CD8-positive, alpha-beta memory T cell (primary cell): Measurements from ENCODE around the gene PPFIA1. TPM values are rescaled to one million over a fixed set of nuclear protein-coding genes. Genes with fewer than 3 reads are reported as not detected.
"Not testable (repeated sequence)": the region's sequence is repeated elsewhere in the genome, so short reads cannot be mapped to it uniquely, and the experiment has no call there.

ENCODE experiments used
- CTCF ChIA-PET: fragments of 350-600 bp; sonication (Branson Sonifier 250); formaldehyde crosslinking; loops from one replicate; lab custom pipeline; 2021; ENCODE audit warnings: antibody characterized with exemption; lab: Charles Lee
- POLR2A ChIA-PET: fragments of 350-600 bp; sonication (Branson Sonifier 250); formaldehyde crosslinking; loops from one replicate; lab custom pipeline; 2021; ENCODE audit warnings: antibody characterized with exemption; lab: Charles Lee
- DNase-seq, 5 donors: peaks; one replicate each; pipeline versions ENCODE4 v3.0.0 to v3.0.0-alpha.2; 2020 to 2022; ENCODE audit warnings: mixed read lengths in 1 of 5
- H3K27ac ChIP-seq: one replicate; pipeline ENCODE4 v1.7.0; 2013; ENCODE audit warnings: low read depth, mild to moderate bottlenecking, low read length, moderate library complexity
- H3K27me3 ChIP-seq: 2 replicates; pipeline ENCODE4 v1.7.0; 2013; ENCODE audit warnings: low read length, mild to moderate bottlenecking; ENCODE audit not compliant: insufficient read depth, poor library complexity, severe bottlenecking
- H3K36me3 ChIP-seq: 2 replicates; pipeline ENCODE4 v1.7.0; 2013; ENCODE audit warnings: mild to moderate bottlenecking, low read length, moderate library complexity; ENCODE audit not compliant: insufficient read depth
- H3K4me1 ChIP-seq: 2 replicates; pipeline ENCODE4 v1.7.0; 2013; ENCODE audit warnings: mild to moderate bottlenecking, low read length, moderate library complexity; ENCODE audit not compliant: insufficient read depth
- H3K4me3 ChIP-seq: 2 replicates; pipeline ENCODE4 v1.7.0; 2013; ENCODE audit warnings: mild to moderate bottlenecking, low read length
- H3K9me3 ChIP-seq: 2 replicates; pipeline ENCODE4 v1.7.0; 2013; ENCODE audit warnings: mild to moderate bottlenecking, low read length
- H3K27ac Mint-ChIP-seq, 8 donors: one replicate each; pipeline ENCODE4 v1.8.0; 2020 to 2021; ENCODE audit warnings: mixed read lengths in 8 of 8, mild to moderate bottlenecking in 6 of 8, inconsistent platforms in 3 of 8, moderate library complexity in 3 of 8
- H3K27me3 Mint-ChIP-seq, 2 donors: one replicate each; pipeline ENCODE4 v1.8.0; 2020 to 2021; ENCODE audit warnings: mixed read lengths in 2 of 2, mild to moderate bottlenecking in 1 of 2, moderate library complexity in 1 of 2
- H3K36me3 Mint-ChIP-seq, 3 donors: one replicate each; pipeline ENCODE4 v1.8.0; 2020 to 2021; ENCODE audit warnings: mixed read lengths in 3 of 3, inconsistent platforms in 1 of 3, mild to moderate bottlenecking in 1 of 3
- H3K4me1 Mint-ChIP-seq, 3 donors: one replicate each; pipeline ENCODE4 v1.8.0; 2020 to 2021; ENCODE audit warnings: mixed read lengths in 3 of 3, inconsistent platforms in 1 of 3, mild to moderate bottlenecking in 1 of 3
- H3K4me3 Mint-ChIP-seq, 7 donors: one replicate each; pipeline ENCODE4 v1.8.0; 2020 to 2021; ENCODE audit warnings: mixed read lengths in 7 of 7, mild to moderate bottlenecking in 6 of 7, moderate library complexity in 4 of 7, inconsistent platforms in 2 of 7
- H3K9me3 Mint-ChIP-seq, 5 donors: one replicate each; pipeline ENCODE4 v1.8.0; 2020 to 2022; ENCODE audit warnings: mixed read lengths in 5 of 5, mild to moderate bottlenecking in 3 of 5, moderate library complexity in 2 of 5, inconsistent platforms in 1 of 5
- polyA plus RNA-seq: library from polyadenylated mRNA; unstranded; fragments of 300-500 nt; fragmentation: Illumina TruSeq; gene quantifications from one replicate; pipeline ENCODE4 v1.2.3, GENCODE V29; 2021
- total RNA-seq, 2 experiments: library from RNA; stranded (reverse); gene quantifications; one replicate each; pipeline ENCODE4 v1.2.3, GENCODE V29; 2021

Gene PPFIA1
- total and polyA plus RNA-seq, 3 experiments from 2014 or later: 18.8 to 44.4 (median 39.9) TPM

- H3K4me1 Mint-ChIP-seq: peaks cover 4 to 9% (median 5%) of the 10 kb centered on the region in 3 donors
Measured at GRCh38 chr11:70255477-70256116, 14.9 kb upstream of the PPFIA1 start.

GRCh38 chr11:70259077-70259476, 11.4 kb upstream of the PPFIA1 start:
- H3K9me3 Mint-ChIP-seq, H3K27me3 ChIP-seq, POLR2A ChIA-PET, CTCF ChIA-PET, H3K36me3 ChIP-seq, H3K27ac ChIP-seq, DNase-seq, H3K27ac Mint-ChIP-seq, H3K36me3 Mint-ChIP-seq, H3K4me3 ChIP-seq, H3K4me1 Mint-ChIP-seq, H3K4me3 Mint-ChIP-seq, H3K4me1 ChIP-seq, H3K9me3 ChIP-seq: not testable (repeated sequence)
- peaks cover 9 to 19% of the 10 kb centered on the region in 2 donors for H3K27me3 Mint-ChIP-seq

More at GRCh38 chr11:70255477-70256116, 14.9 kb upstream of the PPFIA1 start:
- Histone ChIP-seq H3K4me3 (no peak overlapping the region), H3K27me3 (no peaks in the 10 kb centered on the region), H3K4me1 (no peaks in the 10 kb centered on the region), H3K36me3 (no peaks in the 10 kb centered on the region), H3K9me3 (no peaks in the 10 kb centered on the region), H3K27ac (no peak overlapping the region)
- peak overlapping the region in 2 of 8 donors; percentile 23 to 29 for H3K27ac Mint-ChIP-seq
- CTCF ChIA-PET: no interaction called here
- no peaks in the 10 kb centered on the region for H3K36me3 Mint-ChIP-seq
- H3K27me3 Mint-ChIP-seq: peaks cover 2 to 13% of the 10 kb centered on the region in 2 donors
- DNase-seq: no peak
- no peaks in the 10 kb centered on the region for H3K9me3 Mint-ChIP-seq
- POLR2A ChIA-PET: no interaction called here
- H3K4me3 Mint-ChIP-seq: no peak overlapping the region

- H3K4me1 ChIP-seq: no peaks in the 10 kb centered on the region
- no peaks in the 10 kb centered on the region for H3K9me3 ChIP-seq
- CTCF ChIA-PET: no interaction called here
- H3K27ac ChIP-seq: no peak overlapping the region
- POLR2A ChIA-PET: no interaction called here
- no peak overlapping the region for H3K4me3 ChIP-seq
- no peaks in the 10 kb centered on the region for H3K9me3 Mint-ChIP-seq
- H3K27me3 ChIP-seq: no peaks in the 10 kb centered on the region
- peaks cover 14 to 21% of the 10 kb centered on the region in 2 donors for H3K27me3 Mint-ChIP-seq
- no peak overlapping the region for H3K27ac Mint-ChIP-seq
- DNase-seq: no peak
- H3K36me3 Mint-ChIP-seq: peaks cover 0 to 5% (median 0%) of the 10 kb centered on the region in 3 donors
- H3K36me3 ChIP-seq: no peaks in the 10 kb centered on the region
- no peaks in the 10 kb centered on the region for H3K4me1 Mint-ChIP-seq
- H3K4me3 Mint-ChIP-seq: no peak overlapping the region
Measured at GRCh38 chr11:70262951-70263350, 7.5 kb upstream of the PPFIA1 start.

DNA sequence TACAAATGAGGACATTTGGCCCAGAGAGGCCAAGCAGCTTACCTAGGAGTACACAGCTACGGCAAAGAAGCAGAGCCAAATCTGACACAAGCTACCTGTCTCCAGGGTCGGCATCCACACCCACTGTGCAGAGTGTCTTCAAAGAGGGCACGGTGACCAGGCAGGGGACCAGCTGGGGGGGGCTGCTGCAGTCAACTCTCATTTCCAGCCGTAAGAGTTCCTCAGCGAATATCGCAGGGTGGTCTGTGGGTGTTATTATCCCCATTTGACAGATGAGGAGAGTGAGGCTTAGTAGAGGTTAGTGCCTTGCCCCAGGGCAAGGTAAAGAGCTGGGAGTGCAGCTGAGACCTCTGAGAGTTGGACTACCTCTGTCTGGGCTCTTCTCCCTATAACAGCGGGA, 7.1 kb upstream of the PPFIA1 start:
- no peaks in the 10 kb centered on the region for H3K4me1 ChIP-seq
- H3K36me3 Mint-ChIP-seq: peaks cover 0 to 5% (median 0%) of the 10 kb centered on the region in 3 donors
- ChIA-PET POLR2A (no interaction called here), CTCF (no interaction called here)
- H3K4me3 Mint-ChIP-seq: no peak overlapping the region
- no peaks in the 10 kb centered on the region for H3K4me1 Mint-ChIP-seq
- no peaks in the 10 kb centered on the region for H3K27me3 ChIP-seq
- no peak overlapping the region for H3K27ac Mint-ChIP-seq
- no peaks in the 10 kb centered on the region for H3K9me3 Mint-ChIP-seq
- DNase-seq: no peak
- H3K36me3 ChIP-seq: no peaks in the 10 kb centered on the region
- H3K27ac ChIP-seq: no peak overlapping the region
- no peak overlapping the region for H3K4me3 ChIP-seq
- H3K9me3 ChIP-seq: no peaks in the 10 kb centered on the region
- peaks cover 14 to 21% of the 10 kb centered on the region in 2 donors for H3K27me3 Mint-ChIP-seq

GRCh38 chr11:70265341-70265740, 5.1 kb upstream of the PPFIA1 start:
- CTCF ChIA-PET: interaction anchor here (0.9 kb wide), 1 partner anchor 69 kb away, joined by 3 read pairs; no protein-coding TSS in a partner anchor
- no peak overlapping the region for H3K27ac ChIP-seq
- Mint-ChIP-seq H3K27me3 (peaks cover 20 to 27% of the 10 kb centered on the region in 2 donors), H3K36me3 (peaks cover 0 to 5% (median 0%) of the 10 kb centered on the region in 3 donors), H3K27ac (peak overlapping the region in 1 of 8 donors; percentile 1), H3K9me3 (no peaks in the 10 kb centered on the region), H3K4me3 (peak overlapping the region in 1 of 7 donors; percentile 10), H3K4me1 (peaks cover 6 to 11% (median 10%) of the 10 kb centered on the region in 3 donors)
- POLR2A ChIA-PET: no interaction called here
- DNase-seq: no peak
- H3K9me3 ChIP-seq: no peaks in the 10 kb centered on the region
- peaks cover 8% of the 10 kb centered on the region for H3K4me1 ChIP-seq
- no peaks in the 10 kb centered on the region for H3K27me3 ChIP-seq
- H3K36me3 ChIP-seq: no peaks in the 10 kb centered on the region
- no peak overlapping the region for H3K4me3 ChIP-seq

DNA sequence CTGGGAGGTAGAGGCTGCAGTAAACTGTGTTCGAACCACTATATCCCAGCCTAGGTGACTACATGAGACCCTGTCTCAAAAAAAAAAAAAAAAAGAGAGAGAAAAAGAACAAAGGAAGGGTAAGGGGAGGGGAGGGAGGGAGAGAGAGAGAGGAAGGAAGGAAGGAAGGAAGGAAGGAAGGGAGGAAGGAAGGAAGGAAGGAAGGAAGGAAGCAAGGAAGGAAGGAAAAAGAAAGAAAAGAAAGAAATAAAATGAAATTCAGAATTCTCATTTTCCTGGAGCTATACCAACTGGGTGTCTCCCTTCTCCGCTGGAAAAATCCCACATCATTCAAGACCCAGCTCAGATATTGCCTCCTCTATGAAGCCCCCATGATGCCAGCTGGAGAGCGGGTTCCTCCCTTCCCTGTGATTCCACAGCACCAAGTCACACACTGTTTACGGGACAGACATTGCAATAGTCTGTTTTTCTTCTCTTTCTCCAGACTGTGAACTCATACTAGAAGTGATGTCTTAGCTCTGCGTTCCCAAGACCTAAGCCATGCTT, 3.0 kb upstream of the PPFIA1 start:
- peak overlapping the region in 2 of 7 donors; percentile 48 to 77 for H3K4me3 Mint-ChIP-seq
- POLR2A ChIA-PET: no interaction called here
- CTCF ChIA-PET: no interaction called here

GRCh38 chr11:70268526-70268925, 2.0 kb upstream of the PPFIA1 start:
- Histone ChIP-seq H3K36me3 (no peaks in the 10 kb centered on the region), H3K27ac (no peak overlapping the region), H3K4me3 (no peak overlapping the region), H3K4me1 (peaks cover 21% of the 10 kb centered on the region), H3K27me3 (no peaks in the 10 kb centered on the region), H3K9me3 (no peaks in the 10 kb centered on the region)
- DNase-seq: no peak
- Mint-ChIP-seq H3K4me1 (peaks cover 20 to 34% (median 33%) of the 10 kb centered on the region in 3 donors), H3K27ac (peak overlapping the region in 1 of 8 donors; percentile 45), H3K4me3 (peak overlapping the region in 4 of 7 donors; percentile 29 to 77 (median 56)), H3K27me3 (peaks cover 18 to 27% of the 10 kb centered on the region in 2 donors), H3K9me3 (no peaks in the 10 kb centered on the region), H3K36me3 (peaks cover 2 to 16% (median 5%) of the 10 kb centered on the region in 3 donors)
- CTCF ChIA-PET: no interaction called here
- POLR2A ChIA-PET: no interaction called here

More for the DNA sequence above, 3.0 kb upstream of the PPFIA1 start:
- Mint-ChIP-seq H3K36me3 (peaks cover 0 to 7% (median 5%) of the 10 kb centered on the region in 3 donors), H3K9me3 (no peaks in the 10 kb centered on the region), H3K27ac (peak overlapping the region in 2 of 8 donors; percentile 19 to 45), H3K27me3 (peaks cover 20 to 27% of the 10 kb centered on the region in 2 donors), H3K4me1 (peaks cover 14 to 24% (median 23%) of the 10 kb centered on the region in 3 donors)
- Histone ChIP-seq H3K36me3 (no peaks in the 10 kb centered on the region), H3K4me1 (peaks cover 21% of the 10 kb centered on the region), H3K27me3 (no peaks in the 10 kb centered on the region), H3K4me3 (no peak overlapping the region), H3K9me3 (no peaks in the 10 kb centered on the region), H3K27ac (no peak overlapping the region)
- DNase-seq: no peak
